Immature natural killer cell (primary cell): ENCODE results near the gene AGGF1. TPM values are rescaled to one million over a fixed set of nuclear protein-coding genes. Genes with fewer than 3 reads are reported as not detected.
"Not testable (repeated sequence)": the region's sequence is repeated elsewhere in the genome, so short reads cannot be mapped to it uniquely, and the experiment has no call there.

ENCODE experiments used
- DNase-seq, 3 donors: peaks; one replicate each; pipeline ENCODE4 v3.0.0; 2022; ENCODE audit warnings: mixed read lengths in 1 of 3
- H3K27ac Mint-ChIP-seq, 6 donors: one replicate each; pipeline ENCODE4 v1.8.0; 2020; ENCODE audit warnings: mixed read lengths in 6 of 6, mild to moderate bottlenecking in 5 of 6, inconsistent platforms in 4 of 6, moderate library complexity in 3 of 6
- H3K27me3 Mint-ChIP-seq, 3 donors: one replicate each; pipeline ENCODE4 v1.8.0; 2020 to 2021; ENCODE audit warnings: low read depth in 3 of 3, mild to moderate bottlenecking in 3 of 3, mixed read lengths in 3 of 3, moderate library complexity in 3 of 3, inconsistent platforms in 1 of 3
- H3K36me3 Mint-ChIP-seq, 3 donors: one replicate each; pipeline ENCODE4 v1.8.0; 2020; ENCODE audit warnings: mixed read lengths in 3 of 3, inconsistent platforms in 2 of 3, mild to moderate bottlenecking in 2 of 3
- H3K4me1 Mint-ChIP-seq, 2 donors: one replicate each; pipeline ENCODE4 v1.8.0; 2020; ENCODE audit warnings: inconsistent platforms in 2 of 2, mild to moderate bottlenecking in 2 of 2, mixed read lengths in 2 of 2, moderate library complexity in 1 of 2
- H3K4me3 Mint-ChIP-seq, 5 donors: one replicate each; pipeline ENCODE4 v1.8.0; 2020; ENCODE audit warnings: mild to moderate bottlenecking in 5 of 5, mixed read lengths in 5 of 5, inconsistent platforms in 3 of 5, moderate library complexity in 3 of 5
- H3K9me3 Mint-ChIP-seq, 6 donors: one replicate each; pipeline ENCODE4 v1.8.0; 2020; ENCODE audit warnings: mild to moderate bottlenecking in 6 of 6, mixed read lengths in 6 of 6, inconsistent platforms in 4 of 6, moderate library complexity in 3 of 6
- polyA plus RNA-seq, 3 donors: library from polyadenylated mRNA; unstranded; fragments of 300-500 nt; fragmentation: Illumina TruSeq; gene quantifications; one replicate each; pipeline ENCODE4 v1.2.3, GENCODE V29; 2021

Gene AGGF1
- polyA plus RNA-seq, 3 donors from 2014 or later, result 16.1 to 38.4 (median 17.9) TPM

DNA sequence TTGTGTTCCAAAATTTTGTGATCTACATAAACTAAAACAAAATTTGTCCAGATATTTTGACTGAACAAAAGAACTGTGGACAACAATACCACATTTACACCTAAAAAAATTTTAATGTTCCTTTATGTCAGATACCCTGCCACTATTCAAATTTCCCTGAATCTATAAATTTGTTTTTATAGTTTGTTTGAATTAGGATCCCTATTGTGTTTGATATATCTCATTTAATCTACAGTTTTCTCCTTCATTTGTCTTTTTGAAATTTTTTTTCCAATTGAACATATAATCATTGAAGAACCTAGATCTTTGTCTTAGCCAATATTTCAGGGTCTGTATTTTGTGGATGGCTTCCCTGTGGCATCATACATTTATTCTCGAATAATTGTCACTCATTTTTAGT, 5.7 kb downstream of the AGGF1 start:
- DNase-seq, result no peak
- H3K4me3 Mint-ChIP-seq, result no peak overlapping the region
- H3K4me1 Mint-ChIP-seq, result peaks cover 18 to 52% of the 10 kb centered on the region in 2 donors
- H3K27me3 Mint-ChIP-seq, result no peaks in the 10 kb centered on the region
- no peak overlapping the region for H3K27ac Mint-ChIP-seq
- H3K36me3 Mint-ChIP-seq, result peaks cover 13 to 30% (median 21%) of the 10 kb centered on the region in 3 donors
- H3K9me3 Mint-ChIP-seq, result no peaks in the 10 kb centered on the region

DNA sequence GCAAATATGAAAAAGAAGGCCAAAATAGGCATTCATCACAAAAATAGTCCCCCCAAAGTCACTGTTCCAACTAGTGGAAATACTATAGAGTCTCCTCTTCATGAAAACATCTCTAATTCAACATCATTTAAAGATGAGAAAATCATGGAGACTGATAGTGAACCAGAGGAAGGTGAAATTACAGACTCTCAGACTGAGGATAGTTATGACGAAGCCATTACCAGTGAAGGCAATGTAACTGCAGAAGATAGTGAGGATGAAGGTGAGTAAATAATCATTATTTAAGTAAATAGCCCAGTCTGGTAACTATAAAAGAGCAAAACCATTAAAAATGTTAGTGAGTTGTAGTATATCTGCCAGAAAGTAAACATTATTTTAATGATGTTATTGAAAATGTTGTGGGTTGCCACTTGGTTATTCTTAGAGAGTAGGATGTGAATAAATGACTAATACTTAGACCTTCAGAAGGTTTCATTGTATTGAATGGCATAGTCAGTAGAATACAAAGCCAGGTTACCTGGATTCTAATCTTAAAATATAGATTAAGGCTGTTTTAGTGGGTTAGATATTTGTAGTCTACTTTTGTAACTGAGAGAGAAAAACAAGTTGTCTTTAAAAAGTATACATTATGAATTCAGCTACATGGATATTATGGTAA, 16.3 kb downstream of the AGGF1 start:
- Mint-ChIP-seq H3K27me3 (peaks cover 0 to 1% (median 0%) of the 10 kb centered on the region in 3 donors), H3K9me3 (no peaks in the 10 kb centered on the region), H3K27ac (peak overlapping the region in 1 of 6 donors; percentile 17), H3K4me1 (peaks cover 0 to 18% of the 10 kb centered on the region in 2 donors), H3K36me3 (peaks cover 19 to 35% (median 20%) of the 10 kb centered on the region in 3 donors), H3K4me3 (no peak overlapping the region)
- no peak for DNase-seq

DNA sequence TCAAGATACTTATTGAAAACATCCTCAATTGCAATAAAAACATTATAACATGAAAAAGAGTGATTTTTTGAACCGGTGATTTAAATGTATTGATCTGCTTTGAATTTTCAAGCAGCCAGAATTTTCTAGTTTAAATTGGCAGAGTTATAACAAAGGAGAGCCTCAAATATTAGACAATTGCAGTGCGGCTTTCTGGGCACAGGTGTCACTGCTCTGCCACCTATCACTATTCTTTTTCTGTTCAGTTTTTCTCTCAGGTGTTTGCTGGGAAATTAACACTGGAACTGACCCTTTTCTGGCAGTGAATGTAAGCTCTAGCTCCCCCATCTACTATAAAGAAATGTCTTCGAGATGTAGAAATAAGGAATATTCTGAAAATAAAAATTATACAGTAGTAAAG, 33.8 kb downstream of the AGGF1 start:
- H3K36me3 Mint-ChIP-seq, result peaks cover 31 to 60% (median 41%) of the 10 kb centered on the region in 3 donors
- no peak overlapping the region for H3K27ac Mint-ChIP-seq
- H3K4me3 Mint-ChIP-seq, result no peak overlapping the region
- peaks cover 13 to 22% of the 10 kb centered on the region in 2 donors for H3K4me1 Mint-ChIP-seq
- no peak for DNase-seq
- H3K9me3 Mint-ChIP-seq, result no peaks in the 10 kb centered on the region
- H3K27me3 Mint-ChIP-seq, result peaks cover 0 to 2% (median 2%) of the 10 kb centered on the region in 3 donors

DNA sequence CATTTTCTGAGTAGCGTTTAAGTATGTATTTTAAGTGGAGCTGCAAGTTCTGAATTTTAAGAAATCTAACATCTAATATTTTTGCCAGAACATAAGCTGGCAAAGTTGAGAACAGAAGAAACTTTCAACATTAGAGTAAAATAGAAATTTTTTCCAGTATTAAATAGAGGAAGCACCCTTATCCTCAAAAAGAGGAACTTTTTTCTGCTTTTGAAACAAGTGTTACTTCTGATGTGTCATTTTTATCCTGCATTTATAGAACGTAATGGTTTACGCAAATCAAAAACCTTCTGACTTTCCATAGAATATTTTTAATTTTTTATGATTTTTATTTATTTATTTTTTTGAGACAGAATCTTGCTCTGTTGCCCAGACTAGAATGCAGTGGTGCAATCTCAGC, 35.1 kb downstream of the AGGF1 start:
- Mint-ChIP-seq H3K9me3 (no peaks in the 10 kb centered on the region), H3K4me1 (peaks cover 13 to 22% of the 10 kb centered on the region in 2 donors), H3K27me3 (peaks cover 0 to 2% (median 2%) of the 10 kb centered on the region in 3 donors), H3K27ac (no peak overlapping the region), H3K4me3 (no peak overlapping the region), H3K36me3 (peaks cover 24 to 63% (median 42%) of the 10 kb centered on the region in 3 donors)
- DNase-seq, result no peak

DNA sequence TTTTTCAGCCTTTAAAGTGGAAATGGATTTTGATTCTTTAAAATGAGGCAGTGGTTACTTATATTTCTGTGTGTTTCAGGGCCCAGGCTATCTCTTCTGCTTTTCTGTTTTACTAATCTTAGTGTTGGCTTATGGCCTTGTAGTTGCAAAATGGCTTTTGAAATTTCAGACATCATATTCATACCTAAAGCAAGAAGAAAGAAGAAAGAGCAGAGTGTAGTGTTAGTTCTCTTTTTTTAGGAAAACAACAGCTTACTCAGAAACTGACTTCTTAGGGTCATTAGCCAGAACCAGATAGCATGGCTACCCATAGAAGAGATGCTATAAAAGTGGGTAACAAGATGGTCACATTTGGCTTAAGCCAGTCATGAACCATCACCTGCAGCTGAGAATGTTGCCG, 36.0 kb downstream of the AGGF1 start:
- peaks cover 0 to 2% (median 2%) of the 10 kb centered on the region in 3 donors for H3K27me3 Mint-ChIP-seq
- peaks cover 26 to 60% (median 37%) of the 10 kb centered on the region in 3 donors for H3K36me3 Mint-ChIP-seq
- peaks cover 13 to 22% of the 10 kb centered on the region in 2 donors for H3K4me1 Mint-ChIP-seq
- H3K4me3 Mint-ChIP-seq, result no peak overlapping the region
- no peak for DNase-seq
- H3K9me3 Mint-ChIP-seq, result no peaks in the 10 kb centered on the region
- peak overlapping the region in 3 of 6 donors; percentile 1 to 46 (median 43) for H3K27ac Mint-ChIP-seq

DNA sequence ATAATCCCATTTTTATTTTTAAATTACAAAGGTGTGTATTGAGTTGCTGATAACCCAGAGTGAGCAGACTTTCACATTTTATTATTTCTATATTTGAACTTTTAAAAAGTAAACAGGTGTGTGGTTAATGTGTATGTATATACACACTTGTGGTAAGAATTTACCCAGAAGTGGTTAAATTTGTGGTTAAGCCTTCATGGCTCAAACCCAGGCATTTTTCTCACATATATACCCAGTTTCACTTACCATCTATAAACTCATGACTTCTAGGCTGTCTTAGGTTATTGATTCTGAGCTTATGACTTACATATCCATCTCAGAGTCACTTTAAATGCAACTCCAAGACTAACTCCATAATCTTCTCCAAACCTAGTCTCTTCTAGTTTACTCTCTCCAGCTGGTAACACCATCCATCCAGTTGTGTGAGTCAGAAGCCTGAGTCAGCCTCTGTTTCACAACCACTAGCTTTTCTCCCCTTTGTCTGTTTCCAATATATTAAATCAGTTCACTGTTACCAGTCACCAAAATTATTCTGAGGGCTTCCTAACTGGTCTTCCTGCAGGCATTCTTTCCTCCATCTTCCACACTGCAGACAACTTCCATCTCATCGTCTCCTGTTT, 36.7 kb downstream of the AGGF1 start:
- H3K9me3 Mint-ChIP-seq, result no peaks in the 10 kb centered on the region
- peaks cover 0 to 5% (median 2%) of the 10 kb centered on the region in 3 donors for H3K27me3 Mint-ChIP-seq
- H3K4me1 Mint-ChIP-seq, result peaks cover 13 to 22% of the 10 kb centered on the region in 2 donors
- peaks cover 20 to 54% (median 32%) of the 10 kb centered on the region in 3 donors for H3K36me3 Mint-ChIP-seq
- no peak overlapping the region for H3K4me3 Mint-ChIP-seq
- H3K27ac Mint-ChIP-seq, result peak overlapping the region in 1 of 6 donors; percentile 46
- DNase-seq, result no peak

DNA sequence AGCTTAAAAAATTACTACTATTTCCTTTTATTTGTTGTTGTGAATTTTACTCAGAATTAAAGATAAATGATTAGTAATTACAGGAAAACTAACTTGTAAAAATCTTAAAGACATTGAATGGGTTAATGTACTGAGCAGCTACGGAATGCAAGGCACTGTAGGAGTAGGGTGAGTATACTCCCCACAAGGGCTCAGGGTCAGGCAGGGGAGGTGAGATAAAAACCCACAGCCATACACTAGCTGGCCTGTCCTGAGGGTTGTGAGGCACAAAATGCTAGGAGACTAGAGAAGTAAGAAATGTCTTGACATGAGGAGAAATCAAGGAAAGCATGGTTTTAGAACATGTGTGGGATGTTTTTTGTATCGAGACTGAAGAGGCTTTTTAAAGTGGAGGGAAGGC, 43.5 kb downstream of the AGGF1 start:
- no peak for DNase-seq
- Mint-ChIP-seq H3K4me1 (peaks cover 3 to 15% of the 10 kb centered on the region in 2 donors), H3K27me3 (peaks cover 1 to 5% (median 2%) of the 10 kb centered on the region in 3 donors), H3K9me3 (no peaks in the 10 kb centered on the region), H3K4me3 (no peak overlapping the region), H3K27ac (no peak overlapping the region), H3K36me3 (peaks cover 3 to 30% (median 22%) of the 10 kb centered on the region in 3 donors)

DNA sequence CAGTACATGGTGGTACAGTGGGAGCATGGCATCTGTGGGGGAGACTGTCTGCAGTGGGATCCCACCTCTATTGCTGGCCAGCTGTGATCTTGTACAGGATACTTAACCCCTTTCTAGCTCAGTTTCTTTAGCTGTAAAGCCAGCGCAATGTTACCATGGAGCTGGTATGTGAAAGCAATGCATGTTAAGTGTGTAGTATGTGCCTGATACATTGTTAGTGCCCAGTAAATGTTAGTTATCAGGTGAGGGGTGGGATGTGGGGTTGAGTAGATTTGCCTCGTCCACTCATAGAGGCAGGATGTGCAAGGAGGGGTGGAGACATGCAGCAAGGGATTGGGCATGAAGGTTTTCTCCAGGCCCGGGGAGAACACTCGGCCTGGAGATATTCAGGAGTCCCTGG, 44.5 kb downstream of the AGGF1 start:
- no peak for DNase-seq
- H3K27me3 Mint-ChIP-seq, result peaks cover 1 to 5% (median 2%) of the 10 kb centered on the region in 3 donors
- H3K4me3 Mint-ChIP-seq, result no peak overlapping the region
- H3K4me1 Mint-ChIP-seq, result peaks cover 3 to 15% of the 10 kb centered on the region in 2 donors
- H3K36me3 Mint-ChIP-seq, result peaks cover 3 to 21% (median 13%) of the 10 kb centered on the region in 3 donors
- H3K9me3 Mint-ChIP-seq, result no peaks in the 10 kb centered on the region
- no peak overlapping the region for H3K27ac Mint-ChIP-seq

DNA sequence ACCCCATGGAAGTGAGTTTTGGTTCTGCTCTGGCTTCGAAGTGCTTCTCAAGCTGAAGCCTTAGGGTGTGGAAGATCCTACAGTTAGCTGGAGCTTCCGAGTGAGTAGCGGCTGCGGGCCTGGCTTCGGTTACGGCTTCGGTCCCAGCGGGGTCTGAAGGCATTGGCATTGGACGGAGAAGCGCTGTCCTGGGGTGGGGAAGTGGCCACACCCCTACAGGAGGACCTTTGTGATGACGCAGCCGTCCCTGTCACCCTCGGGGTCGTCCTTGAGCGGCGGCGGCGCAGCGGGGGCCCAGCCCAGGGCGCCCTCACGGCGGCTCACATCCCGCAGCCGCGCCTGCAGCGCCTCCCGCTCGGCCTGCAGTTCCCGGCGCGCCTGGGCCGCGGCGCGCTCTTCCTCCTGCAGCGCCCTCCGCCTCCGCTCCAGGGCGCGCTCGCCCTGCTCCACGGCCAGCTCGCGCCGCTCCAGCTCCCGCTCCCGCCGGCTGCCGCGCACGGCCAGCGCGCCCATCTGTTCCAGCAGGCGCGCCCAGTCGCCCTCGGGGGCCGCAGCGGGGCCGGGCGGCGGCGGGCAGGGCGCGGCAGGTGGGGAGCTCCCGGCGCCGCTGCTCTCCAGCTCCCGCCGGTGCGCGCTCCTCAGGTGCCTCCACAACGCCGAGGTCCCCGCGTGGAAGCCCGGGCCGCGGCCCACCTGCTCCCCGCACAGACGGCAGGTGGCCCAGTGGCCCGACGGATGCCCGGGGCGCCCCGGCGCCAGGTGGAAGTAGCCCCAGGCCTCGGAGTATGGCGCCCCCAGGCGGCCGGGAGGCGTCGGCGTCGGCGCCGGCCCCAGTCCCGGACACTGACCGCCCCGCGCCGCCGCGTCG, 47.0 kb downstream of the AGGF1 start:
- Mint-ChIP-seq H3K27me3 (peaks cover 1 to 2% (median 2%) of the 10 kb centered on the region in 3 donors), H3K27ac (no peak overlapping the region), H3K4me3 (peak overlapping the region; percentile 67 to 78 (median 70)), H3K36me3 (peaks cover 0 to 21% (median 5%) of the 10 kb centered on the region in 3 donors), H3K4me1 (peaks cover 3 to 15% of the 10 kb centered on the region in 2 donors), H3K9me3 (no peaks in the 10 kb centered on the region)
- DNase-seq, result peak; percentile 45 to 55 (median 53)

DNA sequence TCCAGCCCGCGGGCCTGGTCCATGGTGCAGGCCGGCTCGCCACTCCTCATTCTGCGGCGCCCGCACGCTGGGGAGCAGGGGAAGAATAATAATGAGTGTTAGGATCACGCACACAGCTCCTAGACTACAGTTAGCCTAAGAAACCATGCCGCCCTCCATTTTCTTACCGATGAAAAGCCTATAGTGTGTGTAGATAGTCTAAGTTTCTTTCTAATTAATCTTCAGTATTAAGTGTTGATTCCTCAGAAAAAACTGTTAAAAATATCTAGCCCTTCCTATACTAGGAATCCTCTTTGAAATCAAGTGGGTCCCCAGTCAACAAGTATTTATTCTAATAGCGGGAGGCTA, 47.6 kb downstream of the AGGF1 start:
- H3K36me3 Mint-ChIP-seq, result peaks cover 0 to 21% (median 5%) of the 10 kb centered on the region in 3 donors
- no peak overlapping the region for H3K27ac Mint-ChIP-seq
- no peaks in the 10 kb centered on the region for H3K9me3 Mint-ChIP-seq
- peaks cover 1 to 2% (median 2%) of the 10 kb centered on the region in 3 donors for H3K27me3 Mint-ChIP-seq
- H3K4me1 Mint-ChIP-seq, result peaks cover 3 to 15% of the 10 kb centered on the region in 2 donors
- DNase-seq, result no peak
- H3K4me3 Mint-ChIP-seq, result peak overlapping the region; percentile 67 to 78 (median 74)

DNA sequence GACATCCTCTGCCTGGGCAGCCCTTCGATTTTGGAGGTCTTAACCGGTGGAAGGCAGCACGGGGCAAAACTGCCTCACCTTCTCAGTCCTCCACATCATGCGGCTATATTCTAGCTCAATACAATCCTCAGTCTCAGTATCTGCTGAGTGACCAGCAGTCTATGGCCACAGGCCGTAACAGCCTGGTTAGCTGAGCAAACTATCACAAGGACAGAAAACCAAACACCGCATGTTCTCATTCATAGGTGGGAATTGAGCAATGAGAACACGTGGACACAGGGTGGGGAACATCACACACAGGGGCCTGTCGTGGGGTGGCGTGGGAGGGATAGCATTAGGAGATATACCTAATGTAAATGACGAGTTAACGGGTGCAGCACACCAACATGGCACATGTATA, 50.3 kb downstream of the AGGF1 start:
- H3K27ac Mint-ChIP-seq, DNase-seq, H3K4me3 Mint-ChIP-seq, H3K9me3 Mint-ChIP-seq, H3K27me3 Mint-ChIP-seq: not testable (repeated sequence)
- Mint-ChIP-seq H3K4me1 (peaks cover 3 to 15% of the 10 kb centered on the region in 2 donors), H3K36me3 (peaks cover 0 to 13% (median 0%) of the 10 kb centered on the region in 3 donors)

DNA sequence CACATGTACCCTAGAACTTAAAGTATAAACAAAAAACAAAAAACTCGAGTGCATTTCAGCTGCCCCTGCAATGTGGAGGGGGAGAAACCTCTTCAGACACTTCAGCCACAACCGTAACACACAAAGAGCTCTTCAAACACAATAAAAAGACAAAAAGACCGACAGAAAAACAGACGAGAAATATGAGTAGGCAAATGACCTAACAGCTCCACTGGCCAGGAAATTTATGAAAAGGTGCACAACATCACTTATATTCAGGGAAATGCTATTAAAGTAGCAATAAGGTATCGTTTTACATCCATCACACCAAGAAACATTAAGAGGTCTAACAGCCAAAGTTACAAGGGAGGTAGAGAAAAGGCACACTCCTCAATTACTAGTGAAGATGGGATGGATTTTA, 50.7 kb downstream of the AGGF1 start:
- Mint-ChIP-seq H3K4me1 (peaks cover 3 to 14% of the 10 kb centered on the region in 2 donors), H3K9me3 (no peaks in the 10 kb centered on the region), H3K27ac (no peak overlapping the region), H3K4me3 (no peak overlapping the region), H3K36me3 (peaks cover 0 to 11% (median 0%) of the 10 kb centered on the region in 3 donors), H3K27me3 (peaks cover 0 to 2% (median 1%) of the 10 kb centered on the region in 3 donors)
- DNase-seq, result no peak

DNA sequence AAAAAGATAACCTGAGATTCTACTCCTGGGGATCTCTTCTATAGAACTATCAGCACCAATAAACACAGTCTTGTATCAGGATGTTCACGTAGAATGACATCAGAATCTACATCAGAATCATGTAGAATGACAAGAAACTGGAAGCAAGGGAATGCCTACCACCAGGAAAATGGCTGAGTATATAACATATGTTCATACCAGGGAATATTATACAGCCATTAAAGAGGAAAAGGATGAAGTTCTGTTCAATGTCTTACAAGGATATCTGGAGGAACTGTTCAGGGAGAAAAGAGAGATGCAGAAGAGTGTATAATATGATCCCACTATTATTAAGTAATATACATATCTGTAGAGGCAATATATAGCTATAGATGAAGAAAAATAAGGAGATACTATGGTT, 52.1 kb downstream of the AGGF1 start:
- peaks cover 11 to 16% of the 10 kb centered on the region in 2 donors for H3K4me1 Mint-ChIP-seq
- peaks cover 0 to 5% (median 0%) of the 10 kb centered on the region in 3 donors for H3K27me3 Mint-ChIP-seq
- no peak overlapping the region for H3K4me3 Mint-ChIP-seq
- H3K9me3 Mint-ChIP-seq, result no peaks in the 10 kb centered on the region
- no peak for DNase-seq
- peak overlapping the region in 1 of 6 donors; percentile 2 for H3K27ac Mint-ChIP-seq
- peaks cover 0 to 11% (median 0%) of the 10 kb centered on the region in 3 donors for H3K36me3 Mint-ChIP-seq
